Endodermal cell (in vitro differentiated cells): ENCODE data around the gene CFAP77. TPM values are rescaled to one million over a fixed set of nuclear protein-coding genes. Genes with fewer than 3 reads are reported as not detected.

Experiments used
- DNase-seq: peaks from one replicate; pipeline ENCODE4 v3.0.0-alpha.2; 2017
- H3K27ac ChIP-seq: 2 replicates; pipeline ENCODE4 v1.5.1; 2013; ENCODE audit warnings: mild to moderate bottlenecking, low read depth, low read length, moderate library complexity
- H3K27me3 ChIP-seq: 2 replicates; pipeline ENCODE4 v1.6.1; 2013; ENCODE audit warnings: mild to moderate bottlenecking, low read length, moderate library complexity; ENCODE audit not compliant: insufficient read depth, control insufficient read depth, poor library complexity, severe bottlenecking
- H3K36me3 ChIP-seq: 2 replicates; pipeline ENCODE4 v1.7.0; 2013; ENCODE audit warnings: mild to moderate bottlenecking, low read length, moderate library complexity; ENCODE audit not compliant: control insufficient read depth, insufficient read depth
- H3K4me1 ChIP-seq: one replicate; pipeline ENCODE4 v1.7.0; 2013; ENCODE audit warnings: low read length; ENCODE audit not compliant: control insufficient read depth, insufficient read depth
- H3K4me3 ChIP-seq: 2 replicates; pipeline ENCODE4 v1.5.1; 2013; ENCODE audit warnings: mild to moderate bottlenecking, low read length, moderate library complexity
- H3K9ac ChIP-seq: 2 replicates; pipeline ENCODE4 v1.6.1; 2013; ENCODE audit warnings: mild to moderate bottlenecking, low read length, moderate library complexity; ENCODE audit not compliant: poor library complexity, severe bottlenecking; ENCODE audit errors: extremely low read depth
- H3K9me3 ChIP-seq: 2 replicates; pipeline ENCODE4 v1.6.1; 2013; ENCODE audit warnings: mild to moderate bottlenecking, low read length, moderate library complexity; ENCODE audit not compliant: control insufficient read depth
- H3K27ac Mint-ChIP-seq: 2 replicates; pipeline ENCODE4 v1.8.0; 2020; ENCODE audit warnings: mixed read lengths
- H3K27me3 Mint-ChIP-seq: 2 replicates; pipeline ENCODE4 v1.8.0; 2021; ENCODE audit warnings: mild to moderate bottlenecking, mixed read lengths; ENCODE audit not compliant: insufficient read depth
- H3K36me3 Mint-ChIP-seq: 2 replicates; pipeline ENCODE4 v1.8.0; 2020; ENCODE audit warnings: low read depth, mixed read lengths
- H3K4me1 Mint-ChIP-seq: 2 replicates; pipeline ENCODE4 v1.8.0; 2020; ENCODE audit warnings: mixed read lengths
- H3K4me3 Mint-ChIP-seq: 2 replicates; pipeline ENCODE4 v1.8.0; 2020; ENCODE audit warnings: mild to moderate bottlenecking, moderate library complexity, mixed read lengths
- H3K9me3 Mint-ChIP-seq: 2 replicates; pipeline ENCODE4 v1.8.0; 2020; ENCODE audit warnings: mild to moderate bottlenecking, mixed read lengths
- WGBS, 2 experiments: methylation state at CpG; one replicate each; pipeline versions ENCODE4 v1.1.5 to v1.1.7; 2013; ENCODE audit warnings: missing lambda C conversion rate in 2 of 2, mixed read lengths in 1 of 2; ENCODE audit not compliant: insufficient coverage in 1 of 2, insufficient read length in 1 of 2; 5-methylcytosine and 5-hydroxymethylcytosine counted together
- total RNA-seq, 2 donors: library from RNA; stranded (reverse); fragmentation: NEBNext Ultra II Directional in 1 of 2; extraction: Animal tissue kit (Norgen Biotek cat#: 25700) in 1 of 2; gene quantifications; 2 replicates in 1 of 2; 3 replicates in 1 of 2; pipeline ENCODE4 v1.2.1, GENCODE V29; 2021
- TF ChIP-seq, protein P1 (sequence below): fragments of 200-600 bp; sonication (generic); conservative IDR thresholded peaks from 2 replicates; pipeline ENCODE4 v1.5.0; 2021; ENCODE audit warnings: antibody characterized with exemption, mild to moderate bottlenecking

CFAP77 gene
- total RNA-seq, 2 donors from 2014 or later, result 1.7 to 2.2 TPM

GRCh38 chr9:132596200-132596599 lies 186.2 kb downstream of the CFAP77 start:
- H3K27me3 ChIP-seq, result peaks cover 16% of the 10 kb centered on the region
- peaks cover 4% of the 10 kb centered on the region for H3K4me1 ChIP-seq
- Mint-ChIP-seq H3K9me3 (no peaks in the 10 kb centered on the region), H3K4me1 (peaks cover 22% of the 10 kb centered on the region), H3K27ac (no peak overlapping the region), H3K36me3 (peaks cover 44% of the 10 kb centered on the region), H3K4me3 (no peak overlapping the region), H3K27me3 (peaks cover 20% of the 10 kb centered on the region)
- TF ChIP-seq, protein P1, sequence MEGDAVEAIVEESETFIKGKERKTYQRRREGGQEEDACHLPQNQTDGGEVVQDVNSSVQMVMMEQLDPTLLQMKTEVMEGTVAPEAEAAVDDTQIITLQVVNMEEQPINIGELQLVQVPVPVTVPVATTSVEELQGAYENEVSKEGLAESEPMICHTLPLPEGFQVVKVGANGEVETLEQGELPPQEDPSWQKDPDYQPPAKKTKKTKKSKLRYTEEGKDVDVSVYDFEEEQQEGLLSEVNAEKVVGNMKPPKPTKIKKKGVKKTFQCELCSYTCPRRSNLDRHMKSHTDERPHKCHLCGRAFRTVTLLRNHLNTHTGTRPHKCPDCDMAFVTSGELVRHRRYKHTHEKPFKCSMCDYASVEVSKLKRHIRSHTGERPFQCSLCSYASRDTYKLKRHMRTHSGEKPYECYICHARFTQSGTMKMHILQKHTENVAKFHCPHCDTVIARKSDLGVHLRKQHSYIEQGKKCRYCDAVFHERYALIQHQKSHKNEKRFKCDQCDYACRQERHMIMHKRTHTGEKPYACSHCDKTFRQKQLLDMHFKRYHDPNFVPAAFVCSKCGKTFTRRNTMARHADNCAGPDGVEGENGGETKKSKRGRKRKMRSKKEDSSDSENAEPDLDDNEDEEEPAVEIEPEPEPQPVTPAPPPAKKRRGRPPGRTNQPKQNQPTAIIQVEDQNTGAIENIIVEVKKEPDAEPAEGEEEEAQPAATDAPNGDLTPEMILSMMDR, result no peak
- H3K27ac ChIP-seq, result no peak overlapping the region
- DNase-seq, result no peak
- no peak overlapping the region for H3K4me3 ChIP-seq
- H3K9me3 ChIP-seq, result no peaks in the 10 kb centered on the region
- peaks cover 71% of the 10 kb centered on the region for H3K36me3 ChIP-seq
- H3K9ac ChIP-seq, result no peak overlapping the region
- WGBS, 2 experiments, result 83% methylated on average over 3 of the region's 3 CpGs; no CpG with 5 or more reads in 1 of the 2 experiments

- peaks cover 81% of the 10 kb centered on the region for H3K36me3 ChIP-seq
- H3K4me1 ChIP-seq, result peaks cover under 1% of the 10 kb centered on the region
- no peak overlapping the region for H3K27ac ChIP-seq
- H3K4me3 ChIP-seq, result no peak overlapping the region
- TF ChIP-seq, protein P1, result no peak
- Mint-ChIP-seq H3K27ac (no peak overlapping the region), H3K36me3 (peaks cover 48% of the 10 kb centered on the region), H3K4me3 (no peak overlapping the region), H3K4me1 (peaks cover 11% of the 10 kb centered on the region), H3K27me3 (peaks cover 10% of the 10 kb centered on the region), H3K9me3 (no peaks in the 10 kb centered on the region)
- WGBS, 2 experiments, result 97 to 98% methylated on average over 7 to 16 of the region's 16 CpGs
- no peak overlapping the region for H3K9ac ChIP-seq
- peaks cover 6% of the 10 kb centered on the region for H3K27me3 ChIP-seq
- no peaks in the 10 kb centered on the region for H3K9me3 ChIP-seq
- DNase-seq, result no peak
These were observed 187.2 kb downstream of the CFAP77 start for GRCh38 chr9:132597073-132597775.

- H3K4me3 ChIP-seq, result no peak overlapping the region
- WGBS, 2 experiments, result 95 to 96% methylated on average over 11 to 12 of the region's 12 CpGs
These were observed 190.4 kb downstream of the CFAP77 start for GRCh38 chr9:132600326-132600984.

More at GRCh38 chr9:132600326-132600984, 190.4 kb downstream of the CFAP77 start:
- no peaks in the 10 kb centered on the region for H3K4me1 ChIP-seq
- no peaks in the 10 kb centered on the region for H3K27me3 ChIP-seq
- Mint-ChIP-seq H3K27ac (no peak overlapping the region), H3K4me3 (no peak overlapping the region), H3K4me1 (peaks cover 6% of the 10 kb centered on the region), H3K27me3 (no peaks in the 10 kb centered on the region), H3K9me3 (no peaks in the 10 kb centered on the region), H3K36me3 (peaks cover 51% of the 10 kb centered on the region)
- no peaks in the 10 kb centered on the region for H3K9me3 ChIP-seq
- DNase-seq, result no peak
- TF ChIP-seq, protein P1, result no peak
- peaks cover 92% of the 10 kb centered on the region for H3K36me3 ChIP-seq
- no peak overlapping the region for H3K9ac ChIP-seq
- no peak overlapping the region for H3K27ac ChIP-seq
